Measurements from ENCODE around the gene ZBBX.

The ZBBX gene

DNA sequence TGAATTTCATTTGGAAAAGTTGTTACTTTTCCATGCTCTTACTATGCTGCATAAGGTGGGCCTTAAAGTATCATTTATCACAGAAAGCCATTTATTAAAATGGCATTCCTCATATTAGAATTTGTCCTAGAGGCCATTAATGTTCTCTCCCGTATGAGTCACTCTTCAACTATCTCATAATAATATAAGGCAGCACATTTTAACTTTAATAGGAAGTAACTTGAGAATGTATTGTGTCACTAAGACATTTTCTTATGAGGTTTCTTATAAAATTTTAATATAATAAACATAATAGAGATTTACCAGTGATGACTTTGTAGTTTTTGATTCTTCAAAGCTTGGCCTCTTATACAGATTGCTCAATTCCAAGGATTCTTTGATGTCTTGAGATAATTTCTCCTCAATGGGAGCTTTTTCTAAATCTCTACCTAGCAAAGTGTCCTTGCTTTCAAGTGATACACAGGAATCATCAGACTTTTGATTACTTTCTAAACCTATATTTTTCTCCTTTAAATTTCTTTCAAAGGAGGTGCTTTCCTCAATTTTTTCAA, 74.7 kb downstream of the ZBBX start:
- DNase-seq (ENCODE audit: low read depth in 2 of 2): no peak

DNA sequence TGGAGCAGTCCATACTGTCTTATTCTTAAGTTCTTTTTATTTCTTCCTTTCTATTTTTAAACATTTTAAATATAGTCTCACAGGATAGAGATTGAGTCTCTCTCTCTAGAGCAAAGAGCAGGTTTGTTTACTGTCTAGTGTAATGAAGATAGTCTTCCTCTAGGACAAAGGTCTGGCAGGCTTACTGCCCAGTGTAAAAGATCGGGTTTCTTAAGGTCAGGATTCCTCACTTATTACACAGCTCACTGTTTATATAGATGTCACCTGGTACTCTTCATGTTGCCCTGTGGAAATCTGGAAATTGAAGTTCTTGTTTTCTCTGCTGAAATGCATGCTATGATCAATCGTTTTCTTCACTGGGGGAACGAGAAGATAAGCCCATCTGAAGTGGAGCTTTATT, 76.0 kb downstream of the ZBBX start:
- no peak for DNase-seq (ENCODE audit: low read depth in 2 of 2)

DNA sequence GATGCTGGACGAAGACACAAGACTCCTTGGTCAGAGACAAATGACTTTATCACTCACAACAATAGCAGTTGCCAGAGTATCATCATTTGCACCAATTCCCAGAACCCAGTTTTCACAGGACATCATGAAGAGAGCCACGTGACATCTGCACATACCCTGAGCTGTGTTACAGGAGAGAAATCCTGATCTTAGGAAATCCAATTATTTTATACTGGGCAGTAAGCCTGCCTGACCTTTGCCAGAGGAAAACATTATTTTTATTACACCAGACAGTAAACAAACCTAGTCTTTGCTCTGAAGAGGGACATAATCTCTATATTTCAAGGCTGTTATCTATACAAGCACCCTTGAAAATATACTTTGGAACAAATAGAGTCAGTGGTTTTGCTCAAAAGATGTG, 77.4 kb downstream of the ZBBX start:
- DNase-seq (ENCODE audit: low read depth in 2 of 2): no peak

DNA sequence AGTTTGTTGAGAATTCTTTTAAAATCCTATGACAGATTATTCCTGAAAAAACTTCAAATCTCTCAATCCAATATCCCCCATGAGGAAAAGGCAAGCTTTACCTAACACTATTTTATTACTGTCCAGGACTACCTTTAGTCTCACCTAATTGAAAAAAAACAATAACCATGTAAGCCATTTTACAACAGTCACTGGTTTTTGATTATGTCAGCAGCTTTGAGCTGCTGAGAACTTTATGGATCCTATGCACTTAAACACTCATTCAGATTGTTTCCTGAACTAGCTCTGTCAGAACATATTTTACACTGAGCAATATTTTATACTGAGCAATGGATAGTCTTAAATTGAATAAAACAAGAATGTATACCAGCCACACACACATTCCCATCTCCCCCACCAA, 79.9 kb downstream of the ZBBX start:
- no peak for DNase-seq (ENCODE audit: low read depth in 2 of 2)

DNA sequence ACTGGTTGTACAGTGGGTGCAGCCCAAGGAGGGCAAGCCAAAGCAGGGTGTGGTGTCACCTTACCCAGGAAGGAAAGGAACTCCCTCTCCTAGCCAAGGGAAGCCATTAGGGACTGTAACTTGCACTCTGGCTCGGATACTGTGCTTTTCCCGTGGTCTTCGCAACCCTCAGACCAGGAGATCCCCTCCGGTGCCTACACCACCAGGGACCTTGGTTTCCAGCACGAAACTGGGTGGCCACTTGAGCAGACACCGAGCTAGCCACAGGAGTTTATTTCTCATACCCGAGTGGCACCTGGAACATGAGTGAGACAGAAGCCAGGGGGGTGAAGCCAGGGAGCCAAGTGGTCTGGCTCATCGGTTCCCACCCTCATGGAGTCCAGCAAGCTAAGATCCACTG, 90.7 kb downstream of the ZBBX start:
- DNase-seq (ENCODE audit: low read depth in 2 of 2): no peak

DNA sequence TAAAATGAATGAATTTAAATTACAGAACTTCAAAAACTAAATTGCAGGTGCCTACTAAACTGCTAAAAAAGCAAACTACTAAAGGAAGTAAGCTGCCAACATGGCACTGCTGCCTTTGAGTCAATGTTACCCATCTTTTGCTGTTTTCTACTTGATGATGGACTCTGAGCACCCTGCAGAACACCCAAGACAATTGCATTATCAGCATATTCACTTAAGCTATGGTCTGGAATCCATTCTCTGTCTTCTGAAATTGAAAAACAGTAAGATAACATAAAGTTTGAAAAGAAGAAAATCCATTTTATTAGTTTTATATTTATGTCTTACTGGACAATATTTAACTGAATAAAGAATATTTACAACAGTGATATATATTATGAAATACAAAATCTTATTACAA, 91.4 kb downstream of the ZBBX start:
- no peak for DNase-seq (ENCODE audit: low read depth in 2 of 2)

DNA sequence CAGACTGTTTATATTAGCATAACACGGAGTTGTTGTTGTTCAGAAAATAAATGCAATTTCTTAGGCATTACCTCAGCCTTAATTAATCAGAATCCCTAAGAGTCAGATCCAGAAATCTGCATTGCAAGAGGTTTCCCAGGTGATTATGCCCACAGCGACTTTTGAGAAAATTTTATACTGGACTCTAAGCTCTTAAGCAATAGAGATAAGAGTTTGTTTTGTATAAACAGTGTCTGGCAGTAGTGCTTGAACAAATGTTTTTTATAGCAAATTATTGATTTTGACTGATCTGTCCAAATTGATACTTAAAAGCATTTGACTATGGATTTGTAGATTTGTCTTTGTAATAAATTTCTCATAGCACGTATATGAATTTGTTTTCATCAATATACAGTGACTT, 92.8 kb downstream of the ZBBX start:
- no peak for DNase-seq (ENCODE audit: low read depth in 2 of 2)

DNA sequence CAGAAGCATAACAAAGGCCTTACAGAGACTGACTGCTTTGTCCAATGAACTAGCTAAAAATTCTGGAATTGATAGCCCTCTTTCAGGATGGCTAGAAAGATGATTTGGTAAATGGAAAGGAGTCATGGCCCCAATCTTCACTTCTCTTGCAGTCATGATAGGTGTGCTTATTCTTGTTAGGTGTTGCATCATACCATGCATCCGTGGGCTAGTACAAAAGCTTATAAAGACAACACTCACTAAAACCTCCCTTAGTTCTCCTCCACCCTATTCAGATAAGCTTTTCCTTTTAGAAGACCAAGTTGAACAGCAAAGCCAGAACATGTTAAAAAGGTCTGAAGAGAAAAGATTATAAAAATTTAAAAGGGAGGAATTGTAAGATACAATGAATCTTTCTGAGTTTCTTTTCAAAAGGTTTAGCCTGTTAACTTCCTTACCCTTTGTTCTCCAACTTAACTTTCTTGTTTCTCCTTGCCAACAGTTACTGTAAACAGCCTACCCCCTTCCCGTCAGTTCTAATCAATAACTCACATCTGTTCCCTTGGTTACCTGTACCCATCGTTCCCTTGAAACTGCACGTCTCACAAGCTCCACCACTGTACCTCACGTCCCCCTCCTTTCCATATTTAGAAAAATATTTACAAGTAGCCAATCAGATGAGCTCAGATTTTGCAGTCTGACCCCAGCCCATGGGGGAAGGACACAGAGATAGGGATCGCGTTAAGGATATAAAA, 105.8 kb downstream of the ZBBX start:
- DNase-seq (ENCODE audit: low read depth in 2 of 2): no peak

DNA sequence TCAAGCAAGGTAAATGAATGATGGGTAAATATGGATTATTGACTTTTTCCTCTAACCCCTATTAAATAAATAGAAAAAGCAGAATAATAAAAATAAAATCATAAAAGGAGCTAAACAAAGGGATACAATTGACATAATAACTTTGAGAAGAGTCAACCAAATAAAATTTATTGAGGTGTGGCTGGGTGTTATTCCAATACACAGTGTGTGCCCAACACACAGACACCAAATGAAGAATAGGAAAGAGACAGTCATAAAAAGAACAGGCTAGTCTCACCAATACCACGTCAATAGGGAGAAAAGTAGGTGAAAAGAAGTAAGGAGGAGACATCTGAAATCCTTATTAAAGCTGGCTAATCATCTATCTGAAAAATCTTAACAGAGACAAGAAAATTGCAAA, 127.1 kb downstream of the ZBBX start:
- no peak for DNase-seq (ENCODE audit: low read depth in 2 of 2)

DNA sequence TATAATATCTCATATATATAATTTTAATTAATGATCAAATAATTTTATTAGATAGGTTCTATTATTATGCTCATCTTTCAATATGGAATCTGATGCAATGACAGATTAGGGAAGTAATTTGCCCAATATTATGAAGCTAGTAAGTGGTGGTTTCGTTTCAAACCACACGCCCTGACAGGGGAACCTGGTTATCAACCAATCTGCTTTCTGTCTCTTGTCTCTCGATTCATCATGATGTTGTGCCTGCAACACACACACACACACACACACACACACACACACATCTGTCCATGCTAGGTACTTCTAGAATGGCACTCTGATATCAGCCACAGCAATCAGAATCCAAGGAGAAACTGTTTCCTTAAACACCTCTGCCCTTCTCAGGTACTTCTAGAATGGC, 128.4 kb downstream of the ZBBX start:
- no peak for DNase-seq (ENCODE audit: low read depth in 2 of 2)

DNA sequence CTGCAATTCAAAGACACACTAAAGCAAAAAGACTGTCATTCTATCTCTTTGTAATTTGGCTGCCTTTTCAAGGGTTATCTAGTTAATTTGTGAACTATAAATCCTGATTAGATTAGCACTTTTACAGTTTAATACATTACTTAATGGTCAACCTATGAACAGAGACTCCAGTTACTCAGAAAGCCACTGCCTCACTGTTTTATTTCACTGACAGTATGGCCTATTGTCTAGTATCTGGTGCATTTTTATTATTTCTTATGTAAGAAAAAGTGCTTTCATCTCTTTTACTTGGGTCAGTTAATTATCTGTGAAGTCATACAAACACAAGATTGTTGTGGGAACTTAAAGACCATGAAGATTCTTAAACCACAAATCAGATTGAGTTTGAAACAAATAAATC, 133.8 kb downstream of the ZBBX start:
- DNase-seq (ENCODE audit: low read depth in 2 of 2): no peak

DNA sequence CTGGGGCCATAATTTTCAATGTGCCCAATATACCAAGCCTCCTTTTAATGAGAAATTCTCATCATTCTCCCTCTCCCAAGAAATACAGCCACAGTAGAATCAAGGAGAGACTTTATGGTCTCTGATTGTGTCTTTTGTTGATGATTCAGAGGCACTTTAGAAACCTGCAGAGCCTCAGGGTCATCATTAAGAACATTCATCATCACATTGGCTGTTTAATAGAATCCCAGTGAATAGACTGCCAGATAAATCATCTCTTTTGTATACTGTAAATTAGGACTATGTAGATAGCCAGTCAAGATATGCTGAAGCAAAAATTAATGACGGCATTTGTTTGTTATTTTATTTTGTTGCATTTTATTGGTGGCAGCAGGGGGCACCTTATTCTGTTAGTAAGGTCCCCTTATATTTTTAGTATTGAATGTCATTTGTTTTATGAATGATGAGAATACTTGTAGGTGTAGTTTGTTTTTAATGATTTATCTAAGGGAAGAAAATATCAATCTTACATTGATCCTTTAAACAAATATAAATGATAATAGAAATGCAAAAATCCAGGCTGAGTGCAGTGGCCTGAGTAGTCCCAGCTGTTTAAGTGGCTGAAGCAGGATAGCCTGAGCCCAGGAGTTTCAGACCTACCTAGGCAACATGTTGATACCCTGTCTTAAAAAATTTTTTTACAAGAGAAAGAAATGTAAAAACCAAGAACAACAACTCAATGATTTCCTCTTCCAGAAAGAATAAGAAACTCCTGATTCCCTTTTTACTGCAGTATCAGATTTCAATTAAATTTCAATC, 138.8 kb downstream of the ZBBX start:
- DNase-seq (ENCODE audit: low read depth in 2 of 2): no peak

DNA sequence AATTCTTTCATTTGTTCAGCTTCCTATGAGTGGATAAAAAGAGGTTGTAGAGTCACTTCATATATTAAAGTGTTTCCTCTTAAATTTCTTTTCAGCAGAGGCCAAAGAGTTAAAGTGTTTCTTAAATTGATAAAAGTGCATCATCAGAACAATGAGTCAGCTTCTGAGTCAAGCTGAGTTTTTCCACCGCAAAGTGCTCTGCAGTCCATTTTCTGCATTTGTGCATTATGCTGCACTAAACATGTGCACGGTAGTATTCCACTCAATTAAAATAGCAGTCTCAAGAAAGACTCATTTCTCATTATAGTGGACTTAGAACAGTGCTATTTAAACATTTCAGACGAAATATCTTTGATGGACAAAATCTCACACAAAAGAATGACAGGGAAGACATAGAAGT, 152.0 kb downstream of the ZBBX start:
- DNase-seq (ENCODE audit: low read depth in 2 of 2): no peak

DNA sequence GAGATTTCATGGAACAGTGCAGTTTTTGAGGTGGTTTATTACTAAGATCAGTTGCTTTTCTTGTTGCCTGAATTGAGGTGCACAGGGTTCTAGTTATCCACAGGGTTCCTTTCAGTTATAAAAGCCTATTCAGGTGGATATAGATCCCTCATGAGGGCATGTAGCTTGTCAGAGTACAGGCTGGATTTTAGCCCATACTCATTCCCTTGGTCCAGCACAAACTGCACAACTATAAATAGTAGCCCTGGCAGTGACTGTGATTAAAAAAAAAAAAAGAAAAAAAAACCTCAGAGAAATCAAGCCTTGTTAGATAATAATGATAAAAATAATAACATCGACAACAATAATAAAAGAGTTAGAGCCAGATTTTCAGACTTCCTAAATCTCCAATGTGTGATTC, 154.3 kb downstream of the ZBBX start:
- no peak for DNase-seq (ENCODE audit: low read depth in 2 of 2)

DNA sequence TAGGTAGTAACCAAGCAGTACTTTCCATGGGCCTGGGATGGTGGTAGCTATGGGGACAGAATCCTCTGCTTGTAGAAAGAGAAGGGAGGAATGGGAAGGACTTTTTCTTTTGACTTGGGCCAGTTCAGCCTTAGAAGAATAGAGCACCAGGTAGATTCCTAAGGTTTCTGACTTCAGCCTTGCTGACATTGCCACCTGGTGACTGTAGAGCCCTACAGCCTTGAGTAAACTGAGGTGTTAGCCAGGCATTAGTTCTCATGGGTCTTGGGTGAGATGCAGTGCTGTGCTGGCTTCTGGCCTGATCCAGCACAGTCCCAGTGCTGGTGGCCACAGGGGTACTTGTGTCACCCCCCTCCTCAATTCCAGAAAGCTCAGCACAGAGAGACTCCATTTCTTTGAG, 171.1 kb downstream of the ZBBX start:
- no peak for DNase-seq (ENCODE audit: low read depth in 2 of 2)

DNA sequence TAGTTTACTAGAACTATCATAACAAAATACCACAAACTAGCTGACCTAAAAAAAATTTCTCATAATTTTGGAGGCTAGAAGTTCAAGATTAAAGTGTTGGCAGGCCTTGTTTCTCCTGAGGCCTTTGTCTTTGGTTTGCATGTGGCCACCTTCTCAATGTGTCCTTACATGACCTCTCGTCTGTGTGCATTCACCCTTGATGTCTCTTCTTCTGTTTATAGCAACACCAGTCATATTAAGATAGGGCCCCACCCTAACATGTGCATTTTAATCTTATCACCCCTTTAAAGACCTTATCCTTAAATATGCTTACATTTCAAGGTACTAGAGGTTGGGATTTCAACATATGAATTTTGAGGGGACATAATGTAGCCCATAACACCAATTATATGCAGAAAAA, 177.0 kb downstream of the ZBBX start:
- DNase-seq (ENCODE audit: low read depth in 2 of 2): no peak

DNA sequence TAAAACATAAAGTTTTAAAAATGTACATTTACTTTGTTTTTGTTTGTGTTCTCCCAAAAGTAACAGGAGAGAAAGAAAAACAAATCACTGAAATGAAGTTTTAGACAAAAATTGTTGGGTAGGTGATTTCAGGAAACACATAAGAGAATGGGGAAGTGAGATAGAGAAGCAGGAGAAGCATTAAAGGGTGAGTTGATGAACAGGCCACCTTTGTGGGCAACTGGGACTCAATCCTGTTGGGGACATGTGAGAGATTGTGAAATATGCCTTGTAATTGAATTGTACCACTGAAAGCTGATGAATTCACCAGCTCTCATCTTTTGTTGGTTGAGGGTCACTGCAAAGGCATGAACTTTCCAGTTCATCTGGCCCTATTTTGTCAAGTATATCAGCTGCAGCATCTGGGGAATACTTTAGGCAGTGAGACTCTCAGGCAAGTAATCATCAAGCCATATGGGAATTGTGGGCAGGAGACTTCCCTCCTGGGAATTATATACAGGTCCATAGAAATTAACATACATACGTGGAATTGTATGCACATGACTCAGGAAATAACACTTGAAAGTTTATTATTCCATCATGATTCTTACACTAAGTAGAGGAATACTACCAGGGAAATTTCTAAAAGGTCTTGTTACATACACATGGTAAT, 181.0 kb downstream of the ZBBX start:
- DNase-seq (ENCODE audit: low read depth in 2 of 2): no peak

Data from stimulated activated CD4-positive, alpha-beta T cell treated with anti-CD3 and anti-CD28 coated beads, Interleukin-1b, Interleukin-23, amount 100 ng/mL, for 1 hour (primary cell).